ENCODE results near the gene CUL3.

CUL3 gene

GRCh38 chr2:224426656-224427055, 158.5 kb downstream of the CUL3 start:
- DNase-seq (ENCODE audit: low spot score): no peak

- DNase-seq (ENCODE audit: low spot score): no peak
These were observed 164.1 kb downstream of the CUL3 start for GRCh38 chr2:224421065-224421464.

Measured in cerebellar cortex (tissue), 1 donor.